Measurements from ENCODE around the gene PNPLA2. TPM values are rescaled to one million over a fixed set of nuclear protein-coding genes. Genes with fewer than 3 reads are reported as not detected.

The PNPLA2 gene
- total RNA-seq, 4 donors from 2014 or later: 16.9 to 96.2 (median 37.1) TPM

DNA sequence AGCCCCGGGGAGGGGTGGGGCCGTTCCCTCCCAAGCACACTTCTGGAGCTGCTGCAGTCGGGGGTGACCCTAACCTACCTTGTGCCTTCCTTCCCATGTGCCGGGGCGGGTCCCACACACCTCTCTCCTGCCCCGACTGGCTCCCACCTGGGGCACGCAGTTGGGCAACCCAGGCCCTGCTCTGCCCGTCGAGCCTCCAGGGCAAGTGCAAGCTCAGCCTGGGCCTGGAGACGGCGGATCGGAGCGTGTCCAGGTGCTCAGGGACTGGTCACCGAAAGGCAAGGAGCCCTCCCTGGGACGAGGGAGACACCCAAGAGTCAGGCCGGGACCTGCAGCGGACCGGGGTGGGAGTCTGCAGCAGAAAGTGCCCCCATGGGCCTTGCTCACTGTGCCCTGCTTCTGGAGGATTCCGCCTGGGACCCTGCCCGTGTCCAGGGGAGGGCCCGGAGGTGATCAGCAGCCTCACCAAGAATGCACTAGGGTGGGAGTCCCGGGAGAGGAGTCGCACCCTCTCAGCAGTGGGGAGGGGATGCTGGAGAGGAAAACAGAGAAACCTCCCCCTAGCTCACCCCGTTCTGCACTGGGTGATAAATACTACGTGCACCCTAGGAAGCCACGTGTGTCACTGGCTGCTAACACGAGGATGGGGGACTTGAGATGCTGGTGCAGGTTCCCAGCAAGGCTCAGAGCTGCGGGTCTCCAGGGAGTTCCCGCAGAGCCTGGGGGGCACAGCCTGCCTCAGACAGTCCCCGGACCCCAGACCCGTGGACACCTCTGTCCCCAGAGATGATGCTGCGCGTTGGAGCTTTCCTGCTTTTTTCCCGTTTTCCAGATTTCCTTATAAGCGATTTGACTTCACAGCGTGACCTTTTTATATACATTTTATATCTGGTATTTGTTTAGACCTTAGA is 36.2 kb upstream of the PNPLA2 start:
- TF ChIP-seq, protein P1, sequence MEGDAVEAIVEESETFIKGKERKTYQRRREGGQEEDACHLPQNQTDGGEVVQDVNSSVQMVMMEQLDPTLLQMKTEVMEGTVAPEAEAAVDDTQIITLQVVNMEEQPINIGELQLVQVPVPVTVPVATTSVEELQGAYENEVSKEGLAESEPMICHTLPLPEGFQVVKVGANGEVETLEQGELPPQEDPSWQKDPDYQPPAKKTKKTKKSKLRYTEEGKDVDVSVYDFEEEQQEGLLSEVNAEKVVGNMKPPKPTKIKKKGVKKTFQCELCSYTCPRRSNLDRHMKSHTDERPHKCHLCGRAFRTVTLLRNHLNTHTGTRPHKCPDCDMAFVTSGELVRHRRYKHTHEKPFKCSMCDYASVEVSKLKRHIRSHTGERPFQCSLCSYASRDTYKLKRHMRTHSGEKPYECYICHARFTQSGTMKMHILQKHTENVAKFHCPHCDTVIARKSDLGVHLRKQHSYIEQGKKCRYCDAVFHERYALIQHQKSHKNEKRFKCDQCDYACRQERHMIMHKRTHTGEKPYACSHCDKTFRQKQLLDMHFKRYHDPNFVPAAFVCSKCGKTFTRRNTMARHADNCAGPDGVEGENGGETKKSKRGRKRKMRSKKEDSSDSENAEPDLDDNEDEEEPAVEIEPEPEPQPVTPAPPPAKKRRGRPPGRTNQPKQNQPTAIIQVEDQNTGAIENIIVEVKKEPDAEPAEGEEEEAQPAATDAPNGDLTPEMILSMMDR (IDR thresholded peaks at IDR 0.05): no peak
- no peak for TF ChIP-seq POLR2A (IDR thresholded peaks at IDR 0.05)
- H3K27ac ChIP-seq: peak overlapping the region in 1 of 2 donors; percentile 23
- H3K27me3 ChIP-seq: no peaks in the 10 kb centered on the region
- H3K36me3 ChIP-seq: no peaks in the 10 kb centered on the region
- H3K4me3 ChIP-seq: no peak overlapping the region
- H3K4me1 ChIP-seq: peaks cover 0 to 11% of the 10 kb centered on the region in 2 donors
- no peak for DNase-seq
- H3K9me3 ChIP-seq: no peaks in the 10 kb centered on the region
- intact Hi-C loops (cut with DNase I; ENCODE audit: low total_unique reads): no loop called here

DNA sequence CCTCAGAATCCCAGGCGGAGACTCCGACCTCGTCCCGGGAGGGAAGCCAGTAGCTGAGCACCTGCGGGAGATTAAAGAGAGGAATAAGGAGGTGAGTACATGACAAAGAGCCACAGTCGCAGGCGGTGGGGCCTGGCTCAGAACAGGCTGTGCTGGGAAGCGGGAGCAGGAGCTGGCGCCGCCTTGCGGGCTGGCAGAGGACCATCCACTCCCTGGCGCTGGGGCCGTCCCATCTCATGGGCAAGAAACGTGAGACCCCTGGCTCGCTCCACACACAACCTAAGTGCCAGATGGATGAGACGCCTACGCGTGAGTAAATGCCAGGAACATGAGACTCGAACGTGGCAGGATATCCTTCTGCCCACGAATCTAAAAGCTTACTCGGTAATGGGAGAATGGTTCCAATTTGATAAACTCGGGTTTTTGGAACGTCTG is 35.1 kb upstream of the PNPLA2 start:
- Histone ChIP-seq H3K27me3 (no peaks in the 10 kb centered on the region), H3K36me3 (no peaks in the 10 kb centered on the region), H3K4me1 (peaks cover 0 to 6% of the 10 kb centered on the region in 2 donors), H3K27ac (peak overlapping the region; percentile 23 to 48), H3K4me3 (peak overlapping the region in 1 of 2 donors; percentile 1), H3K9me3 (no peaks in the 10 kb centered on the region)
- intact Hi-C loops (cut with DNase I; ENCODE audit: low total_unique reads): no loop called here
- DNase-seq: peak; percentile 69 to 79
- TF ChIP-seq, protein P1 (IDR thresholded peaks at IDR 0.05): peak; percentile 42 to 79 (median 62)
- TF ChIP-seq POLR2A (IDR thresholded peaks at IDR 0.05): no peak

DNA sequence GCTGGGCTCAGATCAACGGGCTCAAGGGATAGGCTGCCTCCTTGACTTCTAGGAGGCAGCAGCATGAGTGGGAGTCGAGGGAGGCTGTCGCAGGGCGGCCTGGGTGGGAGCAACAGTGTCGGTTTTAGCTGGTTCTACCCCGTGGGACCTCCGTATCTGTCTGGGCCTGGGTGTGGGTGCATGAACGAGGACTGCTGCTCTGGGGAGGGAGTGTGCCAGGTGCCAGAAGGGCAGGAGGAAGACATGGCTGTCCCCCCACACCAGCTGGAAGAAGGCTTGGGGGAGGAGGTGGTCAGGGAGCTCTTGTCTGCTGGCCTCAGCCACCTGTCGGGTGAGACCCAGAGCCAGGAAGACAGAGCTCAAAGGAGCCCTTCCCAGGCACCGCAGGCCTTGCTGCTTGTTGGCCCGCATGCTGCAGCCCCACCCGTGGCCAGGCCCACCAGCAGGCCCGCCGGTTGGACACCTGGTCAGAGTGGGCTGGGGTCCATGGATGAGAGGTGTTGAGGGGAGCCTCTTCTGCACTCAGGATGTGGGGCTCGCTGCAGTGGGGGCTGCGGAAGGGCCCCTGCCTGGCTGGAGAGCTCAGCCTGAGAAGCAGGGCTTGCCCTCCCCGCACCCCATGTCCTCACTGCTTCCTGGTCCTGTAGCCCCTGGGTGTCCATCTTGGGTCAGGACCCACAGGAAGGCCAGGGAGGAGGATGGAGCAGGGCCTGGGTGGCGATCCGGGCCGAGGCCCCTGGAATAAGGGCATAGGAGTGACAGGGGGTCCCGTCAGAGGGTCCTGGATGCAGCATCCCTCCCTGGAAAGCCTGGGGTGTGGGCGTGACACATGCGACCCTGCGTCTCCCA is 32.3 kb upstream of the PNPLA2 start:
- intact Hi-C loops (cut with DNase I; ENCODE audit: low total_unique reads): no loop called here
- no peak for TF ChIP-seq POLR2A (IDR thresholded peaks at IDR 0.05)
- TF ChIP-seq, protein P1 (IDR thresholded peaks at IDR 0.05): no peak
- peaks cover 0 to 4% of the 10 kb centered on the region in 2 donors for H3K27me3 ChIP-seq
- DNase-seq: no peak
- H3K36me3 ChIP-seq: no peaks in the 10 kb centered on the region
- H3K9me3 ChIP-seq: no peaks in the 10 kb centered on the region
- H3K4me3 ChIP-seq: no peak overlapping the region
- H3K27ac ChIP-seq: no peak overlapping the region
- peaks cover 0 to 6% of the 10 kb centered on the region in 2 donors for H3K4me1 ChIP-seq

DNA sequence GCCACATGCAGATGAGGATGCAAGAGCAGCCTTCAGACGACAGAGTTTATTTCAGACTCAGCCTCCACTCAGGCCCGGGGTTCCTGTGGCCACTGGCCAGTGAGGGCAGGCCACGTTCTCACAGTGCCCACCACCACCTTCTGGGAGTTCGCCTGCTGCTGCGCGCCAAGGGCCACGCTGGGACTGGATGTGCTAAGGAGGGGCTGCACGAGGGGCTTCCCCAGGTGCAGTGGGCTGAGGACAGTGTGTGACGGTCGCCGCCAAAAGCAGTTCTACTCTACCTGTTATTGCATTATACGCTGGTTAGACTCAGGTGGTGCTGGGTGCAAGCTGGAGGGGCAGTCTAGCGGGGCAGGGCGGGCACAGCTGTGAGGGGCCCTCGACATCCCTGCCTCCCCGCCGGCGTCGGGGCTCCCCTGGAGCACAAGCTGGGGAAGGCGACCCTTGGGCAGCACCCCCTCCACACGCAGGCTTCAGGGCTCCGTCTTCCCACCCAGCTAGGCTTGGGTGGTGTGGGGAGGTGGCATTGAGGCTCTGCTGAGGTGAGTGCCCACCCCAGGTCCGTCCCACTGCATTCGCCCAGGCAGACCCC is 31.5 kb upstream of the PNPLA2 start:
- H3K27me3 ChIP-seq: peaks cover 0 to 4% of the 10 kb centered on the region in 2 donors
- no peaks in the 10 kb centered on the region for H3K36me3 ChIP-seq
- H3K4me3 ChIP-seq: no peak overlapping the region
- no peak for DNase-seq
- TF ChIP-seq, protein P1 (IDR thresholded peaks at IDR 0.05): no peak
- TF ChIP-seq POLR2A (IDR thresholded peaks at IDR 0.05): no peak
- no peaks in the 10 kb centered on the region for H3K9me3 ChIP-seq
- intact Hi-C loops (cut with DNase I; ENCODE audit: low total_unique reads): no loop called here
- H3K27ac ChIP-seq: no peak overlapping the region
- peaks cover 0 to 6% of the 10 kb centered on the region in 2 donors for H3K4me1 ChIP-seq

Measured in uterus (tissue), 4 donors.